GM12878 (cell line): ENCODE data around the gene KLHL9.

Experiments used
- BRCA1 ChIP-seq: IDR thresholded peaks from 2 replicates; pipeline ENCODE4 v1.6.1; 2011; ENCODE audit warnings: low read depth, low read length, improper control_type of control experiment
- CEBPB ChIP-seq, 2 experiments: fragments of 150-350 bp in 1 of 2; IDR thresholded peaks; 2 replicates each; pipeline ENCODE4 v1.6.1; 2012 to 2014; ENCODE audit warnings: low read depth in 2 of 2, low read length in 2 of 2, borderline replicate concordance in 1 of 2, inconsistent platforms in 1 of 2
- CTCF ChIP-seq, 3 experiments: IDR thresholded peaks in 2 of 3; conservative IDR thresholded peaks in 1 of 3; 2 replicates each; pipeline ENCODE4 v1.5.1; 2011; ENCODE audit warnings: low read depth in 3 of 3, low read length in 3 of 3, mild to moderate bottlenecking in 3 of 3, control low read depth in 2 of 3, moderate library complexity in 2 of 3, inconsistent platforms in 1 of 3, mixed read lengths in 1 of 3; ENCODE audit not compliant: control insufficient read depth in 2 of 3, insufficient read depth in 1 of 3; ENCODE audit errors: extremely low read depth in 1 of 3
- POU2F2 ChIP-seq: IDR thresholded peaks from 3 replicates; pipeline ENCODE4 v1.6.1; 2011; ENCODE audit warnings: low read depth, mild to moderate bottlenecking, low read length, borderline replicate concordance
- RAD21 ChIP-seq: IDR thresholded peaks from 2 replicates; pipeline ENCODE4 v1.6.1; 2011; ENCODE audit warnings: mild to moderate bottlenecking, low read depth, low read length, moderate library complexity; ENCODE audit not compliant: insufficient read depth
- RFX5 ChIP-seq: IDR thresholded peaks from 2 replicates; pipeline ENCODE4 v1.6.1; 2011; ENCODE audit warnings: low read depth, low read length, improper control_type of control experiment
- SIN3A ChIP-seq: IDR thresholded peaks from 2 replicates; pipeline ENCODE4 v1.6.1; 2012; ENCODE audit warnings: low read depth, low read length, improper control_type of control experiment
- SMC3 ChIP-seq: IDR thresholded peaks from 2 replicates; pipeline ENCODE4 v1.6.1; 2011; ENCODE audit warnings: low read length, improper control_type of control experiment, borderline replicate concordance
- SREBF2 ChIP-seq: IDR thresholded peaks from 2 replicates; pipeline ENCODE4 v1.6.1; 2012; ENCODE audit warnings: mild to moderate bottlenecking, low read length
- TCF12 ChIP-seq: IDR thresholded peaks from 2 replicates; pipeline ENCODE4 v1.6.1; 2011; ENCODE audit warnings: low read depth, mild to moderate bottlenecking, low read length
- ZBTB11 ChIP-seq: fragments of 450-650 bp; formaldehyde crosslinking; IDR thresholded peaks from 2 replicates; pipeline ENCODE4 v1.5.0; 2022; ENCODE audit warnings: mild to moderate bottlenecking, missing genetic modification characterization
- ZNF384 ChIP-seq: IDR thresholded peaks from 2 replicates; pipeline ENCODE4 v1.6.1; 2012; ENCODE audit warnings: low read depth, mild to moderate bottlenecking, low read length, improper control_type of control experiment, borderline replicate concordance
- TF ChIP-seq, protein P1 (sequence below): fragments of 450-650 bp; IDR thresholded peaks from 2 replicates; pipeline ENCODE4 v1.6.1; 2018; ENCODE audit warnings: borderline replicate concordance, mild to moderate bottlenecking; ENCODE audit not compliant: partially characterized antibody

DNA sequence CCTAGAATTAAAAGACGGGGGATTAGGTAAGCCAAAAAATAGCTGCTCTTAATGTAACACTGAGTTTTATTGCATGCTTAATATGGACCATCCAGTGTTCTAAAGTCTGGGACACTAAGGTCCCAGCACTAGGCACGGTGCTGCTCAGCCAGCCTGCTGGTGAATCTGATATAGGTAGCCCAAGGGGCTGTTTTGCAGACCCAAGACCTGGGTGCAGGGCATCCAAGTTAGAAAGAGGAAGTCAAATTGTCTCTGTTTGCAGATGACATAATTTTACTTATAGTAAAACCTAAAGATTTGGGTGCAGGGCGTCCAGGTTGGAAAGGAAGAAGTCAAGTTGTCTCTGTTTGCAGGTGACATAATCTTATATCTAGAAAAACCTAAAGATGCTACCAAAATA is 47.9 kb downstream of the KLHL9 start:
- TF ChIP-seq SIN3A (no peak), SMC3 (no peak), CEBPB (IDR thresholded peaks at IDR 0.05; ENCODE audit: borderline replicate concordance in 1 of 2, low read depth in 2 of 2, low read length in 2 of 2) (no peak), BRCA1 (no peak), CTCF (IDR thresholded peaks at IDR 0.05 in 2 of 3, conservative IDR thresholded peaks at IDR 0.05 in 1 of 3; ENCODE audit: control insufficient read depth in 2 of 3, extremely low read depth in 1 of 3, insufficient read depth in 1 of 3, low read depth in 3 of 3, low read length in 3 of 3) (no peak), POU2F2 (no peak), SREBF2 (no peak), RAD21 (no peak), ZBTB11 (no peak), ZNF384 (no peak), RFX5 (no peak), TCF12 (no peak)
- TF ChIP-seq, protein P1, sequence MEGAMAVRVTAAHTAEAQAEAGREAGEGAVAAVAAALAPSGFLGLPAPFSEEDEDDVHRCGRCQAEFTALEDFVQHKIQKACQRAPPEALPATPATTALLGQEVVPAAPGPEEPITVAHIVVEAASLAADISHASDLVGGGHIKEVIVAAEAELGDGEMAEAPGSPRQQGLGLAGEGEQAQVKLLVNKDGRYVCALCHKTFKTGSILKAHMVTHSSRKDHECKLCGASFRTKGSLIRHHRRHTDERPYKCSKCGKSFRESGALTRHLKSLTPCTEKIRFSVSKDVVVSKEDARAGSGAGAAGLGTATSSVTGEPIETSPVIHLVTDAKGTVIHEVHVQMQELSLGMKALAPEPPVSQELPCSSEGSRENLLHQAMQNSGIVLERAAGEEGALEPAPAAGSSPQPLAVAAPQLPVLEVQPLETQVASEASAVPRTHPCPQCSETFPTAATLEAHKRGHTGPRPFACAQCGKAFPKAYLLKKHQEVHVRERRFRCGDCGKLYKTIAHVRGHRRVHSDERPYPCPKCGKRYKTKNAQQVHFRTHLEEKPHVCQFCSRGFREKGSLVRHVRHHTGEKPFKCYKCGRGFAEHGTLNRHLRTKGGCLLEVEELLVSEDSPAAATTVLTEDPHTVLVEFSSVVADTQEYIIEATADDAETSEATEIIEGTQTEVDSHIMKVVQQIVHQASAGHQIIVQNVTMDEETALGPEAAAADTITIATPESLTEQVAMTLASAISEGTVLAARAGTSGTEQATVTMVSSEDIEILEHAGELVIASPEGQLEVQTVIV: no peak
